GM13976 (cell line): Measurements from ENCODE around the gene FGF21.

ENCODE experiments used
- DNase-seq: peaks from one replicate; pipeline ENCODE4 v3.0.0; 2012; ENCODE audit warnings: low spot score
- CTCF ChIP-seq: IDR thresholded peaks from 2 replicates; pipeline ENCODE4 v1.5.1; 2012; ENCODE audit warnings: borderline replicate concordance, mild to moderate bottlenecking; ENCODE audit not compliant: insufficient read depth; ENCODE audit errors: extremely low read depth, missing control alignments, control extremely low read depth
- in situ Hi-C: fragments of 300-500 bp; cut with MboI; formaldehyde crosslinking; loops from one replicate; pipeline ENCODE4 v1.12.0; 2022; ENCODE audit warnings: low sequenced_read_pairs, mixed read lengths, inconsistent platforms; ENCODE audit not compliant: unreplicated experiment

Gene FGF21

GRCh38 chr19:48749571-48750198, 5.6 kb upstream of the FGF21 start:
- DNase-seq: no peak
- TF ChIP-seq CTCF: no peak
- in situ Hi-C loops: no loop called here

GRCh38 chr19:48750351-48750750, 5.0 kb upstream of the FGF21 start:
- DNase-seq: no peak
- in situ Hi-C loops: no loop called here
- no peak for TF ChIP-seq CTCF

- in situ Hi-C loops: no loop called here
- DNase-seq: no peak
- TF ChIP-seq CTCF: no peak
Observed at GRCh38 chr19:48750771-48751504, 4.4 kb upstream of the FGF21 start.

- TF ChIP-seq CTCF: no peak
- peak; percentile 21 for DNase-seq
- in situ Hi-C loops: no loop called here
Observed at GRCh38 chr19:48751845-48752495, 3.4 kb upstream of the FGF21 start.

- in situ Hi-C loops: no loop called here
- no peak for TF ChIP-seq CTCF
- DNase-seq: peak; percentile 52
Observed at GRCh38 chr19:48752496-48753365, 2.6 kb upstream of the FGF21 start, which contains the start of gene FUT1. Gene FUT1 (minus strand): TSS chr19:48752641. CDS start chr19:48751281, 1,360 bp downstream.

- no peak for TF ChIP-seq CTCF
- no peak for DNase-seq
- in situ Hi-C loops: no loop called here
Observed at GRCh38 chr19:48755787-48756186, 463 bp downstream of the FGF21 start.
